Measurements from ENCODE around the gene INIP. TPM values are rescaled to one million over a fixed set of nuclear protein-coding genes. Genes with fewer than 3 reads are reported as not detected.

INIP gene
- total RNA-seq, 2 donors from 2014 or later = 34.7 to 43.5 TPM

DNA sequence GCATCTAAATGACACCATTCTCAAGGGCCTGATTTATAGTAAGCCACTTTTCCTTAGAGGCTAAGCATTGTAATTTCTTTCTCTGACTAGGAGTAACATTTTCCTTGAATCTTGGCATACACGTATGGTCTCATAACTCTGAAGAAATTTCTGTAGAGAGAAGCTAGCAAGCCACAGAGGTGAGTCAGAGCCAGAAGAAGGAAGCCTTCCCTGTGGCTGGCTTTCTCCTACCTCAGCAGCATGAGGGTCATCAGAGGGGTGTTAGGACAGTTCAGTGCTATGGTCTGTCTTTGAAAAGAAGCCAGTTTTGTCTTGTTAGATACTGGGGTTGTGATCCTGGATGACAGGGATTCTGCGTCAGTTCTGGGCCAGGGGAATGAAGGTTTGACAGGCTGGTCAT lies 35.8 kb upstream of the INIP start:
- H3K27ac Mint-ChIP-seq = no peak overlapping the region

DNA sequence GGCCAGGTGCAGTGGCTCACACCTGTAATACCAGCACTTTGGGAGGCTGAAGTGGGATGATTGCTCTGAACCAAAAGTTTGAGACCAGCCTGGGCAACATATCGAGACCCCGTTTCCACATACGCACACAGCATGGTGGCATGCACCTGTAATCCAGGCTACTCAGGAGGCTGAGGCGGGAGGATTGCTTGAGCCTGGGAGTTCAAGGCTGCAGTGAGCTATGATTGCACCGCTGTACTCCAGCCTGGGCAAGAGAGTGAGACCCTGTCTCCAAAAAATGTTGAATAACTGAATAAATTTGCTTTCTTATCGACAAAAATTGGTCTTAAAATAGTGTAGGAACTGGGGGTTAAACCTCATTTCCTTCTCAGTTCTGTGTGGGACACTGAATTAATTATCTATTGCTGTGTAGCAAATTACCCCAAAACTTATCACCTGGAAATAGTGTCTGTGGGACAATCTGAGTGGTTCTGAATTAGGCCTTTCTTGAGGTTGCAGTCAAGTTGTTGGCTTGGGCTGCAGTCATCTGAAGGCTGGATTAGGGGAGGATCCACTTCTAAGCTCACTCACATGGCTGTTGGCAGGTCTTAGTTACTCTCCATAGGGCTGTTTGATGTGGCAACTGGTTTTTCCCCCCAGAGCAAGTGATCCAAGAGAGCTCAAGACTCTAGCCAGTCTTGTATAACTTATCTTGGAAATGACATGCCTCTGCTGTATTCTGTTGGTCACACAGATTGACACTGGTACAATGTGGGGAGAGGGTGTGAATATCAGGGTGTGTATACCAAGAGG lies 34.6 kb upstream of the INIP start:
- peak overlapping the region; percentile 23 to 24 for H3K4me3 Mint-ChIP-seq
- DNase-seq (no peak), ATAC-seq (replicated peaks in 1 of 2) (no peak)
- no peaks in the 10 kb centered on the region for H3K36me3 Mint-ChIP-seq (ENCODE audit: insufficient read depth in 2 of 2)
- H3K9me3 Mint-ChIP-seq = no peaks in the 10 kb centered on the region
- peaks cover 74% of the 10 kb centered on the region for H3K4me1 Mint-ChIP-seq (ENCODE audit: low read depth)
- no peaks in the 10 kb centered on the region for H3K27me3 Mint-ChIP-seq (ENCODE audit: low read depth)
- H3K27ac Mint-ChIP-seq = no peak overlapping the region

More for the DNA sequence above, 35.8 kb upstream of the INIP start:
- no peaks in the 10 kb centered on the region for H3K36me3 Mint-ChIP-seq (ENCODE audit: insufficient read depth in 2 of 2)
- H3K9me3 Mint-ChIP-seq = no peaks in the 10 kb centered on the region
- H3K4me3 Mint-ChIP-seq = peak overlapping the region; percentile 19 to 57
- ATAC-seq (replicated peaks in 1 of 2) = peak; percentile 27 to 30
- DNase-seq = peak in 1 of 2 donors; percentile 37
- H3K4me1 Mint-ChIP-seq (ENCODE audit: low read depth) = peaks cover 76% of the 10 kb centered on the region
- H3K27me3 Mint-ChIP-seq (ENCODE audit: low read depth) = no peaks in the 10 kb centered on the region

DNA sequence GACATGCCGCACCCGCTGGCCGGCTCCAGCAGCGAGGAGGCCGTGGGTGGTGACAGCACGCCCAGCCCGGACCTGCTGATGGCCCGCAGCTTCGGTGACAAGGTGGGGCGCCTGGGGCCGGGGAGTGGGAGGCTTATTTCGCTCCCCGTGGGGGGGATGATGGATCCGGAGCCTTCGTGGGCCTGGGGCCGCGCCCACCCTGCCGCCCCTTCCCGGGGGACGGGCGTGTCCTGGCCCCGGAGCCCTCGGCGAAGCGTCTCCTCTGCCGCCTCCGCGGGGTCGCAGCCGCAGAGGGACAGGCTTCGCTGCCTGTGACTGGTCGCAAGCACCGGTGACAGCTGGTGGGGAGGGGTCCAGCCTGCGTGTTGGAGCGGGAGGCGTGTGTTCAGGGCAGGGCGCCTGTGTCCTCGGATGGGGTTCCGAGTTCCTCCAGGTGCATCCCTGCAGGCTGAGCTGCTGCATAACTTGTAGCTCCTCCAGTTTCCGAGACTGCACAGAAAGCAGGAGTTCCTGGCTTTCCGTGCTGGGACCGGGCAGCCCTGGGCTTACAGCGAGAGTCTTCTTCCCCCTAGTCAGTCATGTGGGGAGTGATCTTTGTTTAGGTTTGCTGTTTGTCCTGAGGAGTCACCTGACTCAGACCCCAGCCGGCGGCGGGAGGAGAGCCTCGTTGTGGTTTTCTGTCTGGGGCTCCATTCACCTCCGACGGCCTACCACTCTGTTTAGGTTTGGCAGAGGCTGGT lies 33.3 kb upstream of the INIP start:
- Mint-ChIP-seq H3K36me3 (ENCODE audit: insufficient read depth in 2 of 2) (no peaks in the 10 kb centered on the region), H3K4me1 (ENCODE audit: low read depth) (peaks cover 69% of the 10 kb centered on the region), H3K4me3 (peak overlapping the region; percentile 88 to 92), H3K9me3 (no peaks in the 10 kb centered on the region), H3K27ac (peak overlapping the region; percentile 47), H3K27me3 (ENCODE audit: low read depth) (no peaks in the 10 kb centered on the region)
- peak; percentile 59 to 69 for DNase-seq
- ATAC-seq (replicated peaks in 1 of 2) = peak; percentile 28 to 34

DNA sequence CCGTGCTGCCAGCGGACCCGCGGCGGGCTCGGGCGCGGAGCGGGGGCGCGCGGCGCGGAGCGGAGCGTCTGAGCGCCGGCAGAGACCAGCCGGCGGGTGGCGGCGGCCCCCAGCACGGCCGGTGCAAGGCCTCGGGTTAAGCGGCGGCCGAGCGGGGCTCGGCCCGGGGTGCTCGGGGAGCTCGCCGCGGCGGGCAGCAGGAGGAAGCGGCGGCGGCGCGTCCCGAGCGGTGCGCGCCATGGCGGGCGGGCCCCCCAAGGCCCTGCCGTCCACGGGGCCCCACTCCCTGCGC lies 32.8 kb upstream of the INIP start:
- Mint-ChIP-seq H3K4me1 (ENCODE audit: low read depth) (peaks cover 69% of the 10 kb centered on the region), H3K27ac (no peak overlapping the region), H3K27me3 (ENCODE audit: low read depth) (no peaks in the 10 kb centered on the region), H3K9me3 (no peaks in the 10 kb centered on the region), H3K4me3 (no peak overlapping the region), H3K36me3 (ENCODE audit: insufficient read depth in 2 of 2) (no peaks in the 10 kb centered on the region)
- ATAC-seq (replicated peaks in 1 of 2) (peak in 1 of 2 donors; percentile 32), DNase-seq (no peak)

DNA sequence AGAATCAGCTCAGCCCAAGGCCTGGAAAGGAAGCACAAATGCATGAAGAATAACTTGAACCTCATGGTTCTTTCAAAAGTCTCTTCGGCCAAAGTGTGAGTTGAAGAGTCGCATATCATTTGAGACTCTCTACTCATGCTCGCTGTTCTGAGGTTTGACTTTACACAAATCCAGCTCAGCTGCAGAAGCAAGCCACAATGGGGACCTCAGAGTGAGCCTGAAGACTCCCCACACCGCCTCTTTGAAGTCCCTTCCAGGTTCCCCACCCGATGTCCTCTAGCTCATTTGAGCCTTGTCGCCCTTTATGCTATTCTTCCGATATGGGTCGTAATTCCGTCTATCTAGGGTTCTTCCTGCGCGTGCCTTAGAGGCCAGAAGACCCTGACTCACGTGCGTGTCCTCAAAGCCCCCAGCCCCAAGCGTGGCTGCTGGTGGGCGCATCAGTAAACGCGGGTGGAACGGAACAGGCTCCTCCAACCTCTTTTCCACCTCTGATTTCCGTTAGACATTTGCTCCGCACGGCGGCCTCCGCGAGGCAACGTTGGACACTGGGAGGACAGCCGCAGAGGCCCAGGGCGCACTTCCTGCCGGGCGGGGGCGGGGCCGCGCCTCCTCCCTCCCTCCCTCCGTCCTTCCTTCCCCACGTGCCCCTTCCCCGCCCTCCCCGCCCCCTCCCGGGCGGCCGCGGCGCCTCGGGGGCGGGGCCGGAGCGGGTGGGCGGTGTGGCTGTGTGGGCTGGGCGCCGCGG lies 32.3 kb upstream of the INIP start, which contains the start of gene SNX30:
TSS of gene SNX30 (plus strand) at position 745 of the 748 bp plus-strand sequence. CDS start 242 bp downstream, outside the sequence.
- Mint-ChIP-seq H3K4me1 (ENCODE audit: low read depth) (peaks cover 64% of the 10 kb centered on the region), H3K4me3 (peak within 1 kb of the TSS; percentile 92 to 96), H3K27ac (peak within 1 kb of the TSS; percentile 47), H3K9me3 (no peaks in the 10 kb centered on the region), H3K27me3 (ENCODE audit: low read depth) (no peaks in the 10 kb centered on the region), H3K36me3 (ENCODE audit: insufficient read depth in 2 of 2) (no peaks in the 10 kb centered on the region)
- ATAC-seq (replicated peaks in 1 of 2) = peak; percentile 68 to 81
- peak; percentile 83 to 88 for DNase-seq

DNA sequence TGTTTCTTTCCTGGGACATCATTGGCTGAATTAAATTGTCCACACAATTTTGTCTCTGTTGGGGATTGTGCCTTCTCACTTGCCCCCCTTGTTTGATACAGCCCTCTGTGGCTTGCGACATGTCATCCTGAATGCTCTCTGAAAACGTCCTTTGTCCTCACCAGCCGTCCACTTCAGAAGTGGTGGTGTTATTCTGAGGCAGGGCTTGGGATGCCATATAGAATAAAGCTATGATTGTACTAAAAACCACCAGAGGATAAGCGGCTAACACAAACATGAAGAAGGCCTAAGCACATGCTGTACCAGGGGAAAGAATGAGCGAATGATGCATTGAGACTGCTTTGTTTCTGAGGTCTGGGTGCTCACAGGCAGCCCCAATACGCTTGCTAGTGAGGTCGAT lies 29.2 kb upstream of the INIP start:
- Mint-ChIP-seq H3K27ac (no peak overlapping the region), H3K4me1 (ENCODE audit: low read depth) (peaks cover 40% of the 10 kb centered on the region), H3K9me3 (no peaks in the 10 kb centered on the region), H3K36me3 (ENCODE audit: insufficient read depth in 2 of 2) (no peaks in the 10 kb centered on the region), H3K27me3 (ENCODE audit: low read depth) (no peaks in the 10 kb centered on the region), H3K4me3 (no peak overlapping the region)
- no peak for ATAC-seq (replicated peaks in 1 of 2)
- no peak for DNase-seq

DNA sequence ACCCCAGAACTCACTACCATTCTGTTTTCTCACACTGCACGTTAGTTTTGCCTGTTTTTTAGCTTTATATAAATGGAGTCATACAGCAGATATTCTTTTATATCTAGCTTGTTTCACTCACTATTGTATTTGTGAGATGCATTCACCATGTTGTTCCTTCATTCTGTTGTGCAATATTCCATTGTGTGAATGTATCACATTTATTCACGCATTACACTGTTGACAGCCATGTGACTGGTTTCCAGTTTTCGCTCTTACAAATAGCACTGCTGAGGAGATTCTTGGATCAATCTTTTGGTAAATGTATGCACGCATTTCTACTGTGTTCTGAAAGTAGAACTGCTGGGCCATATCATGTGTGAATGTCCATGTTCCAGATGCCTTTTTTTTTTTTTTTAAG lies 26.3 kb upstream of the INIP start:
- no peak overlapping the region for H3K4me3 Mint-ChIP-seq
- no peak overlapping the region for H3K27ac Mint-ChIP-seq
- peaks cover 0 to 2% of the 10 kb centered on the region in 2 donors for H3K36me3 Mint-ChIP-seq (ENCODE audit: insufficient read depth in 2 of 2)
- no peak for ATAC-seq (replicated peaks in 1 of 2)
- no peaks in the 10 kb centered on the region for H3K27me3 Mint-ChIP-seq (ENCODE audit: low read depth)
- H3K9me3 Mint-ChIP-seq = peaks cover 0 to 2% of the 10 kb centered on the region in 2 donors
- no peak for DNase-seq
- peaks cover 28% of the 10 kb centered on the region for H3K4me1 Mint-ChIP-seq (ENCODE audit: low read depth)

DNA sequence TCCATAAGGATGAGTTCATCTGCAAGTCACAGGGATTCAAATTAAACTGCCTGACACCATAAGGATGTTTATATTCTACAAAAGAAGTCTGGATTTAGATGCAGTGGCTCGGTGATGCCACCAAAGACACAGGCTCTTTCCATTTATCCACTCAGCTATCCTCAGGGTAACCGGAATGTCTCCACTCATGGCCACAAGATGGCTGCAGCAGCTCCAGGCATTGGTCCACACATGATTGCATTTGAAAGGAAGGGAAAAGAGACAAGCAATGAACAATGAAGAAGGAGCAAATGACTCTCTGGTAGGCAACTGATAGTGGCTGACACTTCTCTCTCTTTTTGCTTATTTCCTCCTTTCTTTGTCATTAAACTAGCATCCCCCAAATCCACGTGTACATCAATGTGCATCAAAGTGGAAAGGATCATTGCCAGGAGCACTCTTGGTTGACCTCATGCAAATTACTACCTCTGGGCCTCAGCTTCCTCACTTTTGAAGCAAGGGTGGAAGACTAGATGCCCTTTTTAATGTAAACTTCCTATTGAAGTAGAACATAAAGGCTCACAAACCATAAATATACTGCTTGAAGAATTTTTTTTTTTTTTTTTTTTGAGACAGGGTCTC lies 25.4 kb upstream of the INIP start:
- Mint-ChIP-seq H3K27me3 (ENCODE audit: low read depth) (no peaks in the 10 kb centered on the region), H3K9me3 (peaks cover 0 to 2% of the 10 kb centered on the region in 2 donors), H3K4me3 (no peak overlapping the region), H3K27ac (no peak overlapping the region), H3K36me3 (ENCODE audit: insufficient read depth in 2 of 2) (peaks cover 0 to 2% of the 10 kb centered on the region in 2 donors), H3K4me1 (ENCODE audit: low read depth) (peaks cover 24% of the 10 kb centered on the region)
- ATAC-seq (replicated peaks in 1 of 2) (no peak), DNase-seq (no peak)

DNA sequence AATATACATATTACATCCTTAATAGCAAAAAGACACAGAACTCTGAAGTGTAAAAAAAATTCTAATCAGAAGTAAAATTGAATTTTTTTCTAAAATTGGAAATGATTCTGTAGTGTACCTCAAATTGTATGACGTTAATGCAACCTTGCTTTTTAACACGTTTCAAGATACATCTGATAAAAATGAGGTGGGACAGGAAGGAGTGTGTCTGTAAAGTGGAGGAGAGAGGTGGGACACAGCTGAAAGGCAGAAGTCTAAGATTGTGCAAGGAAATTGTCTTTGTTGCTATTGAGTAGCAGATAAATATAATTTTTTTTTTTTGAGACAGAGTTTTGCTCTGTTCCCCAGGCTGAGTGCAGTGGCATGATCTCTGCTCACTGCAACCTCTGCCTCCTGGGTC lies 17.0 kb upstream of the INIP start:
- Mint-ChIP-seq H3K36me3 (ENCODE audit: insufficient read depth in 2 of 2) (no peaks in the 10 kb centered on the region), H3K27me3 (ENCODE audit: low read depth) (no peaks in the 10 kb centered on the region), H3K4me3 (no peak overlapping the region), H3K4me1 (ENCODE audit: low read depth) (peaks cover 5% of the 10 kb centered on the region), H3K27ac (no peak overlapping the region), H3K9me3 (no peaks in the 10 kb centered on the region)
- DNase-seq (no peak), ATAC-seq (replicated peaks in 1 of 2) (no peak)

DNA sequence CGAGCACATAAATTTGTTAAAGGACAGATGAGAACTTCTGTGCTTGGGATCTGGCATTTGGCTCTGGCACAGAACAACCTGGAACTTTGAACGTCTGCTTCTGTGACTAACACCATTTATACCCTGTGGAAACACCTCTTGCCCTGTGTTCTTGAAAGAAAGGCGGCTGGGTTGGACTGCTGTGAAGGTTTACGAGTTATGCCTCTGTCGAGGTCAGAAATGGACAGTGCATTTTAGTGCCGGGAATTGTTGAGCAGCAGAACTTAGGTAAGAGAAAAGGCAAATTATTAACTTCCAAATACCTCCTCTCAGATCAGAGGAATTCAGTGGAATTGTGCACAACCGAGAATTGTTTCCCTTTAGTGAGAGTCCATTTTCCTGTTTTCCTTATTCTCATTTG lies 14.1 kb upstream of the INIP start:
- ATAC-seq (replicated peaks in 1 of 2) (no peak), DNase-seq (no peak)
- H3K4me3 Mint-ChIP-seq = no peak overlapping the region
- H3K27me3 Mint-ChIP-seq (ENCODE audit: low read depth) = no peaks in the 10 kb centered on the region
- no peaks in the 10 kb centered on the region for H3K4me1 Mint-ChIP-seq (ENCODE audit: low read depth)
- H3K27ac Mint-ChIP-seq = no peak overlapping the region
- H3K9me3 Mint-ChIP-seq = no peaks in the 10 kb centered on the region
- H3K36me3 Mint-ChIP-seq (ENCODE audit: insufficient read depth in 2 of 2) = no peaks in the 10 kb centered on the region

DNA sequence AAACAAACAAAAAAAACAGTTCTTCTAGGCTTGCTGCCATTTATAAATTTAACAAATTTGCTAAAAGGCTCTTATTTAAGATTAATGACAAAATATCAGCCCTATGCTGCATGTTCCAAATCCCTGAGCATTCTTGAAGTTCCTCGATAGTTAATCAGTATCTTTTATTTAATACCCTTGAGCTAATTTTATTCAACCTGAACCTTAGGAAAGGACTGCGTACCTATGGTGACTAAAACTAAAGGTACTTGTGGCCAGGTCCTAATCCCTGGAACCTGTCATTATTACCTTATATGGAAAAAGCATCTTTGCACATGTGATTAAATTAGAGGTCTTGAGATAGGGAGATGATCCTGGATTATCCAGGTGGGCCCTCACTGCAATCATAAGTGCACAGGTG lies 10.5 kb upstream of the INIP start:
- ATAC-seq (replicated peaks in 1 of 2) = no peak
- Mint-ChIP-seq H3K9me3 (no peaks in the 10 kb centered on the region), H3K27me3 (ENCODE audit: low read depth) (no peaks in the 10 kb centered on the region), H3K27ac (no peak overlapping the region), H3K4me1 (ENCODE audit: low read depth) (no peaks in the 10 kb centered on the region), H3K4me3 (no peak overlapping the region), H3K36me3 (ENCODE audit: insufficient read depth in 2 of 2) (no peaks in the 10 kb centered on the region)
- DNase-seq = no peak

DNA sequence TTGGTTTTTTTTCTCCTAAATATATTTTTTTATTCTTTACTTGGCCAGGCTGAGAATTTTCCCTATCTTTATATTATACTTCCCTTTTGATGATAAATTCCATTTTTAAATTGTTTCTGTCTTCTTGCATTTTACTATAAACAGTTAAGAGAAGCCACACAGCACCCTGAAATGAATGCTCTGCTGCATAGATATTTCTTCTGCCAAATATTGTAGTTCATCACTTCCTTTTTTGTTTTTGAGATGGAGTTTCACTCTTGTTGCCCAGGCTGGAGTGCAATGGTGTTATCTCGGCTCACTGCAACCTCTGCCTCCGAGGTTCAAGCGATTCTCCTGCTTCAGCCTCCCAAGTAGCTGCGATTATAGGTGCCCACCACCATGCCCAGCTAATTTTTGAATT lies 8.5 kb upstream of the INIP start:
- DNase-seq (no peak), ATAC-seq (replicated peaks in 1 of 2) (no peak)
- H3K27me3 Mint-ChIP-seq (ENCODE audit: low read depth) = no peaks in the 10 kb centered on the region
- no peaks in the 10 kb centered on the region for H3K9me3 Mint-ChIP-seq
- H3K36me3 Mint-ChIP-seq (ENCODE audit: insufficient read depth in 2 of 2) = no peaks in the 10 kb centered on the region
- H3K4me1 Mint-ChIP-seq (ENCODE audit: low read depth) = no peaks in the 10 kb centered on the region
- H3K4me3 Mint-ChIP-seq = no peak overlapping the region
- H3K27ac Mint-ChIP-seq = peak overlapping the region; percentile 26

DNA sequence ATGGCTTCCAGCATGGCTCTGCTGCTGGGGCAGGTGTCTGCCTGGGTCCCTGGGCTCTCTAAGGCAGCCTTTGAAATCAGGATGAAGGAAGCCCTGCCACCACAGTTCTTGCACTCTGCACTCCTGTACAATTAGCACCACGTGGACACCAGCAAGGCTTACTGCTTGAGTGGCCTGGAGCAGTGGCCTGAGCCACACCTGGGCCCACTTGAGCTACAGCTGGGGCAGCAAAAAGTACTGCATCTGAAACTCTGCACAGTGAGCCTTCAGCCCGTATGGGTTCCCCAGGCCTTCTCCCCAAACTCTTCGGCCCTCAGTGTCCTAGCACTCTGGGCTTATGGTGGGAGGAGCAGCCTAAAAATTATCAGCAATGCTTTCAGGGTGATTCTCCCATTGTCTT lies 8.0 kb upstream of the INIP start:
- no peak for ATAC-seq (replicated peaks in 1 of 2)
- no peaks in the 10 kb centered on the region for H3K4me1 Mint-ChIP-seq (ENCODE audit: low read depth)
- no peaks in the 10 kb centered on the region for H3K36me3 Mint-ChIP-seq (ENCODE audit: insufficient read depth in 2 of 2)
- H3K27me3 Mint-ChIP-seq (ENCODE audit: low read depth) = no peaks in the 10 kb centered on the region
- no peaks in the 10 kb centered on the region for H3K9me3 Mint-ChIP-seq
- no peak overlapping the region for H3K27ac Mint-ChIP-seq
- H3K4me3 Mint-ChIP-seq = no peak overlapping the region
- no peak for DNase-seq

Data from activated T-cell treated with anti-CD3 and anti-CD28 coated beads, Interleukin-2, amount 50 U/mL, for 72 hours (primary cell).